H9 (cell line): ENCODE data around the gene ABHD16B. TPM values are rescaled to one million over a fixed set of nuclear protein-coding genes. Genes with fewer than 3 reads are reported as not detected.

Source experiments
- DNase-seq: peaks from one replicate; pipeline ENCODE4 v3.0.0-alpha.2; 2017
- H2AFZ ChIP-seq: one replicate; pipeline ENCODE4 v1.6.1; 2013; ENCODE audit warnings: mild to moderate bottlenecking, low read length, control low read depth, moderate library complexity
- H2AK5ac ChIP-seq: 2 replicates; pipeline ENCODE4 v1.6.1; 2013; ENCODE audit warnings: low read length, control low read depth, mixed read lengths; ENCODE audit not compliant: insufficient read length
- H2BK120ac ChIP-seq: one replicate; pipeline ENCODE4 v1.6.1; 2013; ENCODE audit warnings: low read depth, mild to moderate bottlenecking, low read length, control low read depth, inconsistent platforms; ENCODE audit not compliant: poor library complexity, severe bottlenecking
- H2BK12ac ChIP-seq: 2 replicates; pipeline ENCODE4 v1.6.1; 2013; ENCODE audit warnings: low read length, control low read depth, mixed read lengths, low read depth; ENCODE audit not compliant: insufficient read length
- H2BK15ac ChIP-seq: 2 replicates; pipeline ENCODE4 v1.6.1; 2013; ENCODE audit warnings: low read depth, low read length, control low read depth
- H2BK20ac ChIP-seq: one replicate; pipeline ENCODE4 v1.6.1; 2013; ENCODE audit warnings: low read depth, mild to moderate bottlenecking, low read length, control low read depth, inconsistent platforms; ENCODE audit not compliant: poor library complexity, severe bottlenecking
- H2BK5ac ChIP-seq: 2 replicates; pipeline ENCODE4 v1.6.1; 2013; ENCODE audit warnings: low read length, control low read depth, mixed read lengths; ENCODE audit not compliant: insufficient read length
- H3K14ac ChIP-seq: 2 replicates; pipeline ENCODE4 v1.6.1; 2013; ENCODE audit warnings: low read length, control low read depth; ENCODE audit not compliant: insufficient read depth
- H3K18ac ChIP-seq: 2 replicates; pipeline ENCODE4 v1.6.1; 2013; ENCODE audit warnings: low read depth, mild to moderate bottlenecking, mixed read lengths, low read length, control low read depth; ENCODE audit not compliant: insufficient read length
- H3K23ac ChIP-seq: 2 replicates; pipeline ENCODE4 v1.6.1; 2013; ENCODE audit warnings: low read length, control low read depth, mixed read lengths, low read depth; ENCODE audit not compliant: insufficient read length
- H3K23me2 ChIP-seq: 2 replicates; pipeline ENCODE4 v1.6.1; 2013; ENCODE audit warnings: low read depth, mild to moderate bottlenecking, mixed read lengths, low read length, control low read depth; ENCODE audit not compliant: insufficient read length, poor library complexity, severe bottlenecking
- H3K27ac ChIP-seq: 2 replicates; pipeline ENCODE4 v1.5.1; 2013; ENCODE audit warnings: low read length, control low read depth, mixed read lengths, low read depth; ENCODE audit not compliant: insufficient read length
- H3K27me3 ChIP-seq: 2 replicates; pipeline ENCODE4 v1.6.1; 2013; ENCODE audit warnings: low read length, control low read depth, inconsistent platforms; ENCODE audit not compliant: insufficient read depth
- H3K4ac ChIP-seq: 2 replicates; pipeline ENCODE4 v1.6.1; 2013; ENCODE audit warnings: low read depth, mild to moderate bottlenecking, control low read depth, inconsistent platforms, low read length, moderate library complexity
- H3K4me1 ChIP-seq: 2 replicates; pipeline ENCODE4 v1.6.1; 2013; ENCODE audit warnings: low read length, control low read depth, inconsistent platforms; ENCODE audit not compliant: insufficient read depth
- H3K4me2 ChIP-seq: 2 replicates; pipeline ENCODE4 v1.6.1; 2013; ENCODE audit warnings: low read length, control low read depth, mixed read lengths; ENCODE audit not compliant: insufficient read length, insufficient read depth
- H3K56ac ChIP-seq: 2 replicates; pipeline ENCODE4 v1.6.1; 2013; ENCODE audit warnings: low read depth, mild to moderate bottlenecking, mixed read lengths, low read length, control low read depth; ENCODE audit not compliant: insufficient read length
- H3K79me1 ChIP-seq: 2 replicates; pipeline ENCODE4 v1.6.1; 2013; ENCODE audit warnings: low read depth, mild to moderate bottlenecking, moderate library complexity, low read length, control low read depth, inconsistent platforms; ENCODE audit not compliant: insufficient read depth, poor library complexity, severe bottlenecking
- H3K79me2 ChIP-seq: 2 replicates; pipeline ENCODE4 v1.6.1; 2013; ENCODE audit warnings: low read length, control low read depth, inconsistent platforms; ENCODE audit not compliant: insufficient read depth
- H3K9ac ChIP-seq: 2 replicates; pipeline ENCODE4 v1.6.1; 2013; ENCODE audit warnings: low read length, control low read depth, mixed read lengths; ENCODE audit not compliant: insufficient read length; ENCODE audit errors: extremely low read depth
- H3K9me3 ChIP-seq: one replicate; pipeline ENCODE4 v1.6.1; 2013; ENCODE audit warnings: low read depth, low read length, inconsistent platforms; ENCODE audit not compliant: control insufficient read depth
- H3T11ph ChIP-seq: one replicate; pipeline ENCODE4 v1.6.1; 2013; ENCODE audit warnings: mild to moderate bottlenecking, low read length, control low read depth, inconsistent platforms
- H4K20me1 ChIP-seq: one replicate; pipeline ENCODE4 v1.6.1; 2013; ENCODE audit not compliant: control insufficient read depth, insufficient read length, insufficient read depth
- H4K5ac ChIP-seq: 2 replicates; pipeline ENCODE4 v1.6.1; 2013; ENCODE audit warnings: low read depth, mild to moderate bottlenecking, mixed read lengths, low read length, control low read depth; ENCODE audit not compliant: insufficient read length
- H4K8ac ChIP-seq: replicated peaks from 2 replicates; pipeline ENCODE4 v1.6.1; 2013; ENCODE audit warnings: low read length, control low read depth, mixed read lengths, low read depth; ENCODE audit not compliant: insufficient read length
- H4K91ac ChIP-seq: 2 replicates; pipeline ENCODE4 v1.6.1; 2013; ENCODE audit warnings: low read depth, mild to moderate bottlenecking, moderate library complexity, mixed read lengths, low read length, control low read depth; ENCODE audit not compliant: insufficient read length
- H3K27ac Mint-ChIP-seq, 3 experiments: 2 replicates in 2 of 3; 3 replicates in 1 of 3; pipeline ENCODE4 v1.8.0; 2020 to 2021; ENCODE audit warnings: mixed read lengths in 3 of 3, mild to moderate bottlenecking in 1 of 3, moderate library complexity in 1 of 3
- H3K27me3 Mint-ChIP-seq: 2 replicates; pipeline ENCODE4 v1.8.0; 2021; ENCODE audit warnings: low read depth, mild to moderate bottlenecking, moderate library complexity, mixed read lengths
- H3K36me3 Mint-ChIP-seq, 3 experiments: 2 replicates in 2 of 3; 3 replicates in 1 of 3; pipeline ENCODE4 v1.8.0; 2020 to 2021; ENCODE audit warnings: low read depth in 3 of 3, mixed read lengths in 3 of 3; ENCODE audit not compliant: insufficient read depth in 1 of 3
- H3K4me1 Mint-ChIP-seq, 2 experiments: 2 replicates each; pipeline ENCODE4 v1.8.0; 2020; ENCODE audit warnings: mixed read lengths in 2 of 2
- H3K4me3 Mint-ChIP-seq, 2 experiments: 2 replicates in 1 of 2; 3 replicates in 1 of 2; pipeline ENCODE4 v1.8.0; 2020 to 2021; ENCODE audit warnings: mild to moderate bottlenecking in 2 of 2, mixed read lengths in 2 of 2, moderate library complexity in 1 of 2
- H3K9me3 Mint-ChIP-seq, 2 experiments: 2 replicates in 1 of 2; 3 replicates in 1 of 2; pipeline ENCODE4 v1.8.0; 2020; ENCODE audit warnings: mild to moderate bottlenecking in 2 of 2, mixed read lengths in 2 of 2, moderate library complexity in 1 of 2
- CTCF ChIP-seq: fragments of 200-600 bp; sonication (generic); conservative IDR thresholded peaks from 3 replicates; pipeline ENCODE4 v1.8.0; 2021; ENCODE audit warnings: antibody characterized with exemption, mild to moderate bottlenecking
- WGBS: extraction: QIAGEN DNeasy Blood & Tissue Kit; methylation state at CpG from one replicate; pipeline ENCODE4 v1.1.7; 2013; ENCODE audit warnings: missing lambda C conversion rate, low lambda C conversion rate, mixed read lengths; ENCODE audit not compliant: insufficient read length; ENCODE audit errors: extremely low coverage; 5-methylcytosine and 5-hydroxymethylcytosine counted together
- total RNA-seq: library from RNA; stranded (reverse); gene quantifications from 2 replicates; pipeline ENCODE4 v1.2.1, GENCODE V29; 2021

The ABHD16B gene
- total RNA-seq, 1 experiment from 2014 or later, result not detected

DNA sequence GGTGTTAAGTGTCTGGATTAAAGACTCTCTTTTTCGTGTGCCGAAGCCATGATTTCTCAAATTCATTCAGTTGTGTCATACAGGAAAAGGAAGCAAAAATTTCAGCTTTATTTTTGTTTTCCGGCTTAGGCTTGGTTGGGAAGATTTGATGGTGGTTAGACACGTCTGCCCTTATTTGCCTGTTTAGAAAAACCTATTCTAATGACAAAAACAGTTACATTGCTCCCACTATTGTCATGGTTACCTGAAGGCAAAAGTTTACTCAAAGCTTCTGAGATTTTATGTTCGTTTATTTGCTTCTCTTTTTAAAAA lies 34.6 kb downstream of the ABHD16B start:
- Mint-ChIP-seq H3K36me3 (peaks cover 0 to 14% (median 7%) of the 10 kb centered on the region in 3 experiments; a peak in 4 of 7 replicates), H3K27ac (peak overlapping the region in 1 of 3 experiments; percentile 66; a peak in 1 of 7 replicates), H3K9me3 (no peaks in the 10 kb centered on the region), H3K4me1 (peaks cover 16 to 17% of the 10 kb centered on the region in 2 experiments), H3K27me3 (no peaks in the 10 kb centered on the region), H3K4me3 (peak overlapping the region; percentile 75 to 89)
- Histone ChIP-seq H3K4me1 (0 out of 2 replicates have a peak, but pooled peaks cover 2% of the 10 kb centered on the region), H3K56ac (no peak overlapping the region), H3T11ph (no peak overlapping the region), H3K9me3 (no peaks in the 10 kb centered on the region), H3K4ac (no peak overlapping the region), H4K20me1 (no peaks in the 10 kb centered on the region), H3K79me1 (no peaks in the 10 kb centered on the region), H2AFZ (no peak overlapping the region), H3K79me2 (peaks cover 11% of the 10 kb centered on the region; the same call in 1 of the 2 replicates), H4K5ac (no peak overlapping the region), H3K18ac (no peak overlapping the region), H3K27me3 (no peaks in the 10 kb centered on the region), H2BK120ac (no peak overlapping the region), H3K27ac (no peak overlapping the region), H4K8ac (no peak overlapping the region), H2BK12ac (no peak overlapping the region), H3K23me2 (peaks cover 6% of the 10 kb centered on the region), H2BK20ac (no peak overlapping the region), H3K4me2 (peak overlapping the region; percentile 66), H3K9ac (peak overlapping the region; percentile 46), H2AK5ac (no peak overlapping the region), H2BK5ac (no peak overlapping the region), H3K14ac (no peak overlapping the region), H2BK15ac (no peak overlapping the region), H3K23ac (no peak overlapping the region), H4K91ac (no peak overlapping the region)
- no CpG with 5 or more reads among the region's 5 CpGs for WGBS
- DNase-seq, result no peak
- no peak for TF ChIP-seq CTCF
